Urinary bladder (tissue), 4 donors: ENCODE data around the gene GPR107. TPM values are rescaled to one million over a fixed set of nuclear protein-coding genes. Genes with fewer than 3 reads are reported as not detected.

Experiments
- DNase-seq: peaks from one replicate; pipeline ENCODE4 v3.0.0-alpha.2; 2015; ENCODE audit errors: extremely low spot score
- H3K27ac ChIP-seq: one replicate; pipeline ENCODE4 v1.5.1; 2013; ENCODE audit warnings: low read depth, mild to moderate bottlenecking, moderate library complexity
- H3K36me3 ChIP-seq: one replicate; pipeline ENCODE4 v1.6.1; 2013; ENCODE audit warnings: mild to moderate bottlenecking, moderate library complexity; ENCODE audit not compliant: insufficient read depth
- H3K4me1 ChIP-seq: one replicate; pipeline ENCODE4 v1.6.1; 2013; ENCODE audit warnings: mild to moderate bottlenecking, moderate library complexity; ENCODE audit not compliant: insufficient read depth
- H3K4me3 ChIP-seq: one replicate; pipeline ENCODE4 v1.5.1; 2013; ENCODE audit warnings: low read depth, low read length
- WGBS: extraction: QIAGEN DNeasy Blood & Tissue Kit; methylation state at CpG from one replicate; pipeline ENCODE4 v1.1.7; 2013; 5-methylcytosine and 5-hydroxymethylcytosine counted together
- polyA plus RNA-seq: library from polyadenylated mRNA; stranded (reverse); fragments of 200-250 nt; gene quantifications from one replicate; pipeline ENCODE4 v1.2.3, GENCODE V29; 2013
- total RNA-seq: library from RNA; depleted of rRNA; stranded (reverse); fragments of >200 nt; gene quantifications from one replicate; pipeline ENCODE4 v1.2.3, GENCODE V29; 2014
- donor health status: healthy with polysubstance abuse.
- donor health status: healthy.

Gene GPR107
- total and polyA plus RNA-seq, 2 donors, result 27.6 to 30.1 TPM

- WGBS, result 95% methylated on average over 9 of the region's 9 CpGs
- H3K36me3 ChIP-seq, result peaks cover 2% of the 10 kb centered on the region
- no peak for DNase-seq
- H3K4me3 ChIP-seq, result no peak overlapping the region
- H3K4me1 ChIP-seq, result no peaks in the 10 kb centered on the region
- H3K27ac ChIP-seq, result no peak overlapping the region
Observed at GRCh38 chr9:130116346-130116745, 62.6 kb downstream of the GPR107 start.

- DNase-seq, result no peak
- H3K4me1 ChIP-seq, result no peaks in the 10 kb centered on the region
- H3K36me3 ChIP-seq, result no peaks in the 10 kb centered on the region
- H3K27ac ChIP-seq, result no peak overlapping the region
- 88% methylated on average over 9 of the region's 9 CpGs for WGBS
- no peak overlapping the region for H3K4me3 ChIP-seq
Observed at GRCh38 chr9:130117376-130117775, 63.7 kb downstream of the GPR107 start.

GRCh38 chr9:130117816-130118632, 64.3 kb downstream of the GPR107 start:
- DNase-seq, result no peak
- H3K27ac ChIP-seq, result no peak overlapping the region

GRCh38 chr9:130118841-130119518, 65.3 kb downstream of the GPR107 start:
- Histone ChIP-seq H3K4me3 (no peak overlapping the region), H3K27ac (no peak overlapping the region), H3K4me1 (no peaks in the 10 kb centered on the region), H3K36me3 (no peaks in the 10 kb centered on the region)
- no peak for DNase-seq
- whole genome bisulfite sequencing, result 61% methylated on average over 17 of the region's 17 CpGs

More at GRCh38 chr9:130117816-130118632, 64.3 kb downstream of the GPR107 start:
- no peaks in the 10 kb centered on the region for H3K36me3 ChIP-seq
- H3K4me1 ChIP-seq, result no peaks in the 10 kb centered on the region
- no peak overlapping the region for H3K4me3 ChIP-seq
- WGBS, result 58% methylated on average over 11 of the region's 11 CpGs

DNA sequence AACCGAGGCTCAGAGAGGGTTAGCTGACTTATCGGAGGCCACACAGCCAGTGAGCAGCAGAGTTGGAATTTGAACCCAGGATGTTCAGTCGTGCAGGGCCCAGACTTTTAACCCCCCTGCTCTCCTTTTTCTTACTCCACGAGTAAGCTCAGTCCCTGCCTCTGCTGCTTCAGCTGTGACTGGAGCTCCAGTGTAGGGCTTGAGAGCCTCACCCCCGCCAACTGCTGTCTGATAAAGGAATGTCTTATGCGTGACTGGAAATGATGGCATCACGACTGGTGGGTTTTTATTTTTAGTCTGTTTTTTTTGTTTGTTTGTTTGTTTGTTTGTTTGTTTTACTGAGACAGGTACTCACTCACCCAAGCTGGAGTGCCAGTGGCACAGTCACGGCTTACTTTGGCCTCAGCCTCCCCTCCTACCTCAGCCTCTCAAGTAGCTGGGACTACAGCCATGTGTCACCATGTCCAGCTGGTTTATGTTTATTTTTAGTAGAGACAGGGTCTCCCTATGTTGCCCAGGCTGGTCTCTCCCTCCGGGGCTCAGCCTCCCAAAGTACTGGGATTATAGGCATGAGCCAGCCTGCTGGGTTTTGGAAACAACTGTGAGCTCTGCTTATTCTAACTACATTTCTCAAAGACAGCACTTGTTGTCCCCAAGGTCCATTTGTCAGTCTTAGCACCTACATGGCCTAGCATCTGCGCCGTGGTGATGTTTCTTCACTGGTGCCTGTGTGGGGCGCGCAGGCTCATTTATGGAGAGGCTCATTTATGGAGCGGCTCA, 66.0 kb downstream of the GPR107 start:
- Histone ChIP-seq H3K4me1 (no peaks in the 10 kb centered on the region), H3K36me3 (no peaks in the 10 kb centered on the region), H3K27ac (no peak overlapping the region), H3K4me3 (no peak overlapping the region)
- WGBS, result 79% methylated on average over 14 of the region's 14 CpGs
- DNase-seq, result no peak

- H3K36me3 ChIP-seq, result no peaks in the 10 kb centered on the region
- no peaks in the 10 kb centered on the region for H3K4me1 ChIP-seq
Observed at GRCh38 chr9:130120299-130120587, 66.5 kb downstream of the GPR107 start.

DNA sequence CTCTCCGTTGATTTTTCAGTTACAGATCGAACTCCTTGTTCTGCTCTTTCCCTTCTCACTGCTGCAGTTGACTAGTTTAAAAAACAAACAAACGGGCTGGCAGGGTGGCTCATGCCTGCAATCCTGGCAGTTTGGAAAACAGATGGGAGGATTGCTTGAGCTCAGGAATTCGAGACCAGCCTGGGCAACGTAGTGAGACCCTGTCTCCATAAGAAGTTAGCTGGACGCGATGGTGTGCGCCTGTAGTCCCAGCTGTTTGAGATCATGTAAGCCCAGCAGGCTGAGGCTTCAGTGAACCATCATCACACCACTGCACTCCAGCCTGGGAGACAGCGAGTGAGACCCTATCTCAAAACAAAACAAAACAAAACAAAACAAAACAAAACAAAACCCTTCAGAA, 67.1 kb downstream of the GPR107 start:
- H3K27ac ChIP-seq, result no peak overlapping the region
- H3K4me3 ChIP-seq, result no peak overlapping the region
- H3K4me1 ChIP-seq, result no peaks in the 10 kb centered on the region
- DNase-seq, result no peak
- WGBS, result 73% methylated on average over 9 of the region's 9 CpGs
- no peaks in the 10 kb centered on the region for H3K36me3 ChIP-seq

More at GRCh38 chr9:130120299-130120587, 66.5 kb downstream of the GPR107 start:
- Histone ChIP-seq H3K27ac (no peak overlapping the region), H3K4me3 (no peak overlapping the region)
- no peak for DNase-seq
- 78% methylated on average over 6 of the region's 6 CpGs for WGBS

DNA sequence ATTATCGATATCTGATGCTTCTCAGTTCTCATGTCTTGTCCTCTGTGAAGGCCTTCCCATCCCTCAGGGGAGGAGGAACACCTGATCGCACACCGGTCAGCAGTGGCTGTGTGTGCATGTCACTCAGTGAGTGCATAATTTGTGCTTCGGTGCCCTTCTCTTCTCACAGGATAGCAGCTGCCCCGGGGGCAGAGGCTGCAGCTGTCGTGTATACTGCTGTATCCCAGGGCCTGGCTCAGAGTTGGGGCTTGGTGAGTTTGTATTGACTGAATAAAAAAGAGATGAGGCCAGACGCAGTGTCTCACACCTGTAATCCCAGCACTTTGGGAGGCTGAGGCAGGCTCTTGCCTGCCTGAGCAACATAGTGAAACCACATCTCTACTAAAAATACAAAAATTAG, 68.8 kb downstream of the GPR107 start:
- no peaks in the 10 kb centered on the region for H3K36me3 ChIP-seq
- no peak overlapping the region for H3K4me3 ChIP-seq
- H3K27ac ChIP-seq, result no peak overlapping the region
- H3K4me1 ChIP-seq, result no peaks in the 10 kb centered on the region
- DNase-seq, result no peak
- WGBS, result 86% methylated on average over 7 of the region's 7 CpGs

DNA sequence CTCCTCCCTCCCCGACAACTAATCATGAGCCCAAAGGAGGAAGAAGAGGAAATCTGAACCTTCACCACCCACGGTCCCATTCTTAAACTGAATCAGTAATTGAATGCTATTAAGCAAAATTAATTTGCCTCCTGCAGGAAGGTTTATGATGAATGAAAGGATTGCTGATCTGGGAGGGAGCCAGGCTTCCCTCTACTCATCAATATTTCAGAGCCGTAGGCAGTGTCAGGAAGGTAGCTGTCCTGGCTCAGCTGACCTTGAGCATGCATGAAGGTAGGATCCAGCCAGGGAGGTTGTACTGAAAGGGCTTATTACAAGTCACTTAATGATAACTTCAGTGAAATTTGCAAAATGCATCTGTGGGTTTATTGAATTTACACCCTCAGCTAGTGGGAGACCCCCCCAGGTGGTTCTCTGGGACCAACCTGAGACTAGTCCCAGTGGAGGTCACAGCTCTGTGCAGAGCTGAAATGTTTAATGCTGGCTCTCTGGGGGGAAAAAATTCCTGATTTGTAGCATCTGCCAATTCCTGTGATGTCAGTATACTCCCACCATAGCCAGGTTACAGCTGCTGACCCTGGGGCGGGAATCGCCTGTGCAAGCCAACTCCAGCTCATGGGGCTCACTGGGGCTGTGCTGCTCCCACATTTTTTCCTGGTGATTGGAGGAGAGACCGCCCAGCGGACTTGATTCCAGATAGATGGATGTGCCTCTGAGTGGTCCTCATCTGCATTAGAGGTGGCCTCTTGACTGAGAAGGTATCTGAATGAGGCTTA, 70.6 kb downstream of the GPR107 start:
- H3K27ac ChIP-seq, result no peak overlapping the region
- H3K36me3 ChIP-seq, result no peaks in the 10 kb centered on the region
- DNase-seq, result no peak
- no peak overlapping the region for H3K4me3 ChIP-seq
- 79% methylated on average over 7 of the region's 7 CpGs for WGBS
- H3K4me1 ChIP-seq, result no peaks in the 10 kb centered on the region

GRCh38 chr9:130126721-130127433, 73.2 kb downstream of the GPR107 start:
- Histone ChIP-seq H3K36me3 (no peaks in the 10 kb centered on the region), H3K4me3 (no peak overlapping the region), H3K4me1 (no peaks in the 10 kb centered on the region), H3K27ac (no peak overlapping the region)
- WGBS, result 57% methylated on average over 4 of the region's 4 CpGs
- DNase-seq, result no peak

GRCh38 chr9:130128251-130128650, 74.5 kb downstream of the GPR107 start:
- no peak overlapping the region for H3K27ac ChIP-seq
- H3K36me3 ChIP-seq, result no peaks in the 10 kb centered on the region
- WGBS, result 68% methylated on average over 6 of the region's 6 CpGs
- no peak overlapping the region for H3K4me3 ChIP-seq
- H3K4me1 ChIP-seq, result no peaks in the 10 kb centered on the region
- DNase-seq, result no peak

DNA sequence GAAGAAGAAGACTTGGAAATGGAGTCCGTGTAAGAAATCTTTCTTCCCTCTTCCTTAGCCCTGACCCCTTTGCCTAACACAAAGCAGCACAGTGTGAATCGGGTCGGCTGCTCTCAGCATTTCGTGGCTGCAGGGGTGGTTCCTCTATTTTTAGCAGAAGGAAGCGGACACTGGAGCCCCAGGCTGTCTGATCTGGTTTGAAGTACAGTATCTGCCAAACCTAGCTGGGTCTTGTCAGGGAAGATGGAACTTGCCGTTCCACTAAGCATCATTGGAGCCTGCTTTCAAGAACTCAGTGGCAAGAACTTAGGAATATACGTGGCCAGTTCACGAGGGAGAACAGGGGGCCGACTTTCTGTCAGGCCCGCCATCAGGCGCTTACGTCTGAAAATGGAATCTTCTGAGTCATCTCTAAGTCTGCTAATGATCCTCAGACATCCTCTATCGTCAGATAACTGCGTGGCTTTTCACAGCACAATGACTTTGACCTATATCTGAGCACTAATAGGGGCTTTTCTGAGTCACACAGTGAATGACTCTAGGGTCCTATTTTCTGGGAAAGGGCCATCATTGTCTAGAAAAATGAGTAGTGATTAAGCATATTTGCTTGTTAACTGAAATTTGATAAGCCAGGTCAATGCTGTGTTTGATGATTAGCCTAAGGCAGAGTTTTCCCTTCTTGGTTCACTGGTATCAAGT, 75.2 kb downstream of the GPR107 start:
- WGBS, result 43% methylated on average over 14 of the region's 14 CpGs
- Histone ChIP-seq H3K4me1 (no peaks in the 10 kb centered on the region), H3K27ac (peak overlapping the region; percentile 39), H3K36me3 (no peaks in the 10 kb centered on the region), H3K4me3 (no peak overlapping the region)
- no peak for DNase-seq
